SU-DHL-6 (cell line): ENCODE measurements around the gene SEZ6L.

ENCODE experiments used
- H2AFZ ChIP-seq: fragments of 200-600 bp; sonication (generic); 2 replicates; pipeline ENCODE4 v1.6.1; 2014; ENCODE audit warnings: low read depth, mild to moderate bottlenecking, moderate library complexity, mixed read lengths, antibody characterized with exemption, low read length; ENCODE audit not compliant: severe bottlenecking
- H3F3A ChIP-seq: fragments of 200-600 bp; shearing (Covaris generic); 2 replicates; pipeline ENCODE4 v1.6.0; 2016; ENCODE audit warnings: antibody characterized with exemption, mild to moderate bottlenecking; ENCODE audit not compliant: insufficient read depth
- H3K27ac ChIP-seq: fragments of 200-600 bp; sonication (generic); 2 replicates; pipeline ENCODE4 v1.5.1; 2016; ENCODE audit warnings: low read depth, mild to moderate bottlenecking, low read length, moderate library complexity, mixed read lengths
- H3K27me3 ChIP-seq: fragments of 200-600 bp; sonication (generic), shearing (Covaris generic); 2 replicates; pipeline ENCODE4 v1.6.0; 2014; ENCODE audit warnings: mild to moderate bottlenecking, low read length
- H3K36me3 ChIP-seq: fragments of 200-600 bp; sonication (generic); 2 replicates; pipeline ENCODE4 v1.6.1; 2014; ENCODE audit warnings: mild to moderate bottlenecking, low read length, mixed read lengths
- H3K4me2 ChIP-seq: fragments of 300-600, 200-600 bp; shearing (Covaris generic), sonication (generic); 2 replicates; pipeline ENCODE4 v1.6.0; 2014; ENCODE audit warnings: low read length, low read depth, mild to moderate bottlenecking; ENCODE audit not compliant: poor library complexity, severe bottlenecking
- H3K4me3 ChIP-seq: fragments of 200-600 bp; sonication (generic); 2 replicates; pipeline ENCODE4 v1.5.1; 2014; ENCODE audit warnings: antibody characterized with exemption, low read length, mild to moderate bottlenecking, mixed read lengths; ENCODE audit not compliant: insufficient read depth, poor library complexity, severe bottlenecking
- H3K79me2 ChIP-seq: fragments of 200-600 bp; sonication (generic); 2 replicates; pipeline ENCODE4 v1.6.1; 2014; ENCODE audit warnings: mild to moderate bottlenecking, low read length, moderate library complexity; ENCODE audit not compliant: insufficient read depth
- H3K9ac ChIP-seq: fragments of 200-600 bp; sonication (generic); 2 replicates; pipeline ENCODE4 v1.7.0; 2014; ENCODE audit warnings: mild to moderate bottlenecking, low read length
- H3K9me2 ChIP-seq: fragments of 200-600 bp; sonication (generic); replicated peaks from 2 replicates; pipeline ENCODE4 v1.6.1; 2014; ENCODE audit warnings: low read length; ENCODE audit not compliant: insufficient read depth
- H3K9me3 ChIP-seq: fragments of 200-600 bp; sonication (generic); 2 replicates; pipeline ENCODE4 v1.6.1; 2014; ENCODE audit warnings: low read length, mixed read lengths; ENCODE audit not compliant: insufficient read depth
- H4K20me1 ChIP-seq: fragments of 200-600 bp; sonication (generic); 2 replicates; pipeline ENCODE4 v1.6.1; 2014; ENCODE audit warnings: low read depth, mild to moderate bottlenecking, antibody characterized with exemption, low read length, moderate library complexity, mixed read lengths
- CTCF ChIP-seq: fragments of 200-600 bp; sonication (generic); IDR thresholded peaks from one replicate; pipeline ENCODE4 v1.5.1; 2017; ENCODE audit warnings: antibody characterized with exemption, mild to moderate bottlenecking, low read length, moderate library complexity; ENCODE audit not compliant: insufficient read depth, poor library complexity, severe bottlenecking
- EZH2phosphoT487 ChIP-seq: fragments of 200-600 bp; sonication (generic), shearing (Covaris generic); conservative IDR thresholded peaks from 2 replicates; pipeline ENCODE4 v1.6.1; 2018; ENCODE audit warnings: mild to moderate bottlenecking, antibody characterized with exemption, low read length, moderate library complexity, mixed read lengths

SEZ6L gene

GRCh38 chr22:26134654-26135330, 34.5 kb upstream of the SEZ6L start:
- H3K4me2 ChIP-seq: no peak overlapping the region
- no peaks in the 10 kb centered on the region for H3K27me3 ChIP-seq
- H4K20me1 ChIP-seq: no peaks in the 10 kb centered on the region
- no peak overlapping the region for H3K27ac ChIP-seq
- H3K36me3 ChIP-seq: no peaks in the 10 kb centered on the region
- no peak overlapping the region for H2AFZ ChIP-seq
- H3K9me2 ChIP-seq: no peaks in the 10 kb centered on the region
- no peaks in the 10 kb centered on the region for H3F3A ChIP-seq
- TF ChIP-seq EZH2phosphoT487 (no peak), CTCF (peak; percentile 46)
- H3K9me3 ChIP-seq: no peaks in the 10 kb centered on the region
- H3K4me3 ChIP-seq: no peak overlapping the region
- no peaks in the 10 kb centered on the region for H3K79me2 ChIP-seq
- no peak overlapping the region for H3K9ac ChIP-seq

DNA sequence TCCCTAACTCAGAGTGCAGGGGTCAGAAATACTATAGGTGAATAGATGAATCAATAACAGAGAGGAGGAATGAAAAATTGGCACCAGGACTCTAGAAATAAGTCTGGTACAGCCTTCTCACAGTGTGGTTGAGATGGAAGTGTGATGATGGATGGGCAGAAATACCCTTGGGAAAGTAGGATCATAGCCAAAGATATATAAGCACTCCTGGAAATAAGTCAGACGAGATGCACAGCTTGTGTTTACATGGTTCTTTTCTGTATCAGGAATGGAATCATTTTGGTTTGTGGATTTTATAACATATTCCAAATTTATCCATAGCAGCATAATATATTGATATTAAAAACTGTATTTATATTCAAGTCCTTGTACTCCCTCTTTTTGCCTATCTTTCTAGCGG, 33.5 kb upstream of the SEZ6L start:
- Histone ChIP-seq H3K4me3 (no peak overlapping the region), H3K27me3 (no peaks in the 10 kb centered on the region), H3K4me2 (no peak overlapping the region), H4K20me1 (no peaks in the 10 kb centered on the region), H3K9me2 (no peaks in the 10 kb centered on the region), H3K27ac (no peak overlapping the region), H3K79me2 (no peaks in the 10 kb centered on the region), H3K36me3 (no peaks in the 10 kb centered on the region), H2AFZ (no peak overlapping the region), H3K9ac (no peak overlapping the region), H3K9me3 (no peaks in the 10 kb centered on the region), H3F3A (no peaks in the 10 kb centered on the region)
- TF ChIP-seq CTCF: no peak
- no peak for TF ChIP-seq EZH2phosphoT487

DNA sequence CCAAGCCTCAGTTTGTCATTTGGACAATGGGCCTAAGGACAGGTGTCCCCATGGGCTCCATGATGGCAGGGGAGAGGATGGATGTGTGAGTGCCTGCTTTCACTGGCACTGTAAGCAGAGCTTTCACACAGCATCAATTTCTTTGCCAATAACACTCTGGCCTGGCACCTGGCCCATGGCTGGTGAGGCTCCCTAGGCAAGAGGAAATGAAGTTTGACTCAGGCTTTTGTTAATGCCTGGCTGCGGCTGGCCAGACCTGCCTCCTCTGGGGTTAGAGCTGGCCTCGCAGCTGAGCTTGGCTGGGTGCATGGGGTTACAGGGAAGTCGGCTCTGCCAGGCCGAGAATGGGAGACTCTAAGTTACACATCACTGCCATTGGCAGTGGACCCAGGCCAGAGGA, 30.0 kb upstream of the SEZ6L start:
- H3K36me3 ChIP-seq: no peaks in the 10 kb centered on the region
- H3K27me3 ChIP-seq: no peaks in the 10 kb centered on the region; the same call in 1 of the 2 replicates
- no peaks in the 10 kb centered on the region for H4K20me1 ChIP-seq
- no peak overlapping the region for H3K27ac ChIP-seq
- H3K4me3 ChIP-seq: no peak overlapping the region
- no peaks in the 10 kb centered on the region for H3K79me2 ChIP-seq
- no peak overlapping the region for H2AFZ ChIP-seq
- H3K9me2 ChIP-seq: no peaks in the 10 kb centered on the region
- H3F3A ChIP-seq: no peaks in the 10 kb centered on the region
- no peak overlapping the region for H3K4me2 ChIP-seq
- no peak overlapping the region for H3K9ac ChIP-seq
- no peak for TF ChIP-seq EZH2phosphoT487
- H3K9me3 ChIP-seq: no peaks in the 10 kb centered on the region

DNA sequence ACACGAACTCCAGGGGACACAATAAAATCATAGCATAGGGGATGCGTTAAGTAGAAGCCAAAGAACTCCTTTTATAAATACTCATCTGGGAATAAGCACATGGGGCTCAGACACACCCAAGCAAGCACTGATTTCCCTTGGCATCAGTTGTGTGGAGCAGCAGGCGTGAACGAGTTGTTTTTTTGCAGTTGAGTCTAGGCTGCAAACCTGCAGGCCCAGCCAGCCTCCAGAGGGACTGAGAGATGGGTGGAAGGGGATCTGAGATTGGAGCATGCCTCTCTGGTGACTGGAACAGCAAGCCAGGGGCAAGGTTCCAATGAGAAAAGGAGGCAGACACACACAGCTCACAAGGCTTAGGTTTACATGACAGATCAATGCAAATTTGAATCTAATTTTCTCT, 27.4 kb upstream of the SEZ6L start:
- H3K9ac ChIP-seq: no peak overlapping the region
- H3K36me3 ChIP-seq: no peaks in the 10 kb centered on the region
- H3K9me2 ChIP-seq: no peaks in the 10 kb centered on the region
- no peaks in the 10 kb centered on the region for H3K79me2 ChIP-seq
- no peak overlapping the region for H2AFZ ChIP-seq
- H3K4me2 ChIP-seq: no peak overlapping the region
- no peaks in the 10 kb centered on the region for H4K20me1 ChIP-seq
- TF ChIP-seq CTCF: no peak
- no peak for TF ChIP-seq EZH2phosphoT487
- H3F3A ChIP-seq: no peaks in the 10 kb centered on the region
- no peak overlapping the region for H3K27ac ChIP-seq
- no peaks in the 10 kb centered on the region for H3K9me3 ChIP-seq
- H3K27me3 ChIP-seq: no peaks in the 10 kb centered on the region; the same call in 1 of the 2 replicates
- no peak overlapping the region for H3K4me3 ChIP-seq
